Measurements from ENCODE around the gene ANP32E.

DNA sequence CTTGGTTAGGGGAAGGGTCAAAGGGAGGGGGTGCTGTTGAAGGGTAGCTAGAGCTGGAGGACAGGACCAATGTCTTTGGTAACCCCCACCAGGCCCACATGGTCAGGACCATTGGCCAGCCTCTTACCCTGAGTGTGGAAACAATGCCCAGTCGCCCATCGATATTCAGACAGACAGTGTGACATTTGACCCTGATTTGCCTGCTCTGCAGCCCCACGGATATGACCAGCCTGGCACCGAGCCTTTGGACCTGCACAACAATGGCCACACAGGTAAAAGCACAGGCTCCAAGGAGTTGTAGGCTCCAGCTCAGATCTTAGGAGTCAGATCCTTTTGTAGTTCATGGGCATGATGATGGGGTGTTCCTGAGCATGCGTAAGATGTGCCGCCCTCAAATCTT lies 25.5 kb upstream of the ANP32E start:
- TF ChIP-seq, protein P1, sequence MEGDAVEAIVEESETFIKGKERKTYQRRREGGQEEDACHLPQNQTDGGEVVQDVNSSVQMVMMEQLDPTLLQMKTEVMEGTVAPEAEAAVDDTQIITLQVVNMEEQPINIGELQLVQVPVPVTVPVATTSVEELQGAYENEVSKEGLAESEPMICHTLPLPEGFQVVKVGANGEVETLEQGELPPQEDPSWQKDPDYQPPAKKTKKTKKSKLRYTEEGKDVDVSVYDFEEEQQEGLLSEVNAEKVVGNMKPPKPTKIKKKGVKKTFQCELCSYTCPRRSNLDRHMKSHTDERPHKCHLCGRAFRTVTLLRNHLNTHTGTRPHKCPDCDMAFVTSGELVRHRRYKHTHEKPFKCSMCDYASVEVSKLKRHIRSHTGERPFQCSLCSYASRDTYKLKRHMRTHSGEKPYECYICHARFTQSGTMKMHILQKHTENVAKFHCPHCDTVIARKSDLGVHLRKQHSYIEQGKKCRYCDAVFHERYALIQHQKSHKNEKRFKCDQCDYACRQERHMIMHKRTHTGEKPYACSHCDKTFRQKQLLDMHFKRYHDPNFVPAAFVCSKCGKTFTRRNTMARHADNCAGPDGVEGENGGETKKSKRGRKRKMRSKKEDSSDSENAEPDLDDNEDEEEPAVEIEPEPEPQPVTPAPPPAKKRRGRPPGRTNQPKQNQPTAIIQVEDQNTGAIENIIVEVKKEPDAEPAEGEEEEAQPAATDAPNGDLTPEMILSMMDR (IDR thresholded peaks at IDR 0.05; ENCODE audit: insufficient read depth, low read length), result no peak
- no peak for TF ChIP-seq SPI1 (IDR thresholded peaks at IDR 0.05; ENCODE audit: borderline replicate concordance, low read depth)
